Fibroblast of lung (primary cell): ENCODE data around the gene PXDN. TPM values are rescaled to one million over a fixed set of nuclear protein-coding genes. Genes with fewer than 3 reads are reported as not detected.
A peak's percentile ranks its signal among the peaks of the same experiment; 100 is the strongest.

ENCODE experiments used
- DNase-seq, 2 donors: peaks; one replicate each; pipeline versions ENCODE4 v3.0.0 to v3.0.0-alpha.2; 2010; ENCODE audit warnings: low read depth in 2 of 2
- H2AFZ ChIP-seq: 2 replicates; pipeline ENCODE4 v1.5.1; 2012; ENCODE audit warnings: low read length, control low read depth, inconsistent platforms
- H3K27ac ChIP-seq: 2 replicates; pipeline ENCODE4 v1.5.1; 2011; ENCODE audit warnings: low read length, control low read depth; ENCODE audit not compliant: insufficient read depth
- H3K27me3 ChIP-seq: 2 replicates; pipeline ENCODE4 v1.5.1; 2011; ENCODE audit warnings: mild to moderate bottlenecking, low read length; ENCODE audit not compliant: control insufficient read depth, insufficient read depth
- H3K36me3 ChIP-seq: 2 replicates; pipeline ENCODE4 v1.5.1; 2011; ENCODE audit warnings: low read length; ENCODE audit not compliant: control insufficient read depth, insufficient read depth
- H3K4me1 ChIP-seq: 2 replicates; pipeline ENCODE4 v1.5.1; 2011; ENCODE audit warnings: low read length; ENCODE audit not compliant: control insufficient read depth, insufficient read depth; ENCODE audit errors: extremely low read depth
- H3K4me2 ChIP-seq: 2 replicates; pipeline ENCODE4 v1.5.1; 2011; ENCODE audit warnings: low read length, control low read depth; ENCODE audit not compliant: insufficient read depth; ENCODE audit errors: extremely low read depth
- H3K4me3 ChIP-seq, 4 experiments: fragments of 200-600 bp in 1 of 4; sonication (generic) in 1 of 4; replicated peaks in 1 of 4; 2 replicates each; pipeline ENCODE4 v1.5.1; 2011 to 2016; ENCODE audit warnings: low read length in 4 of 4, low read depth in 3 of 4, mild to moderate bottlenecking in 3 of 4, control low read depth in 2 of 4, inconsistent platforms in 1 of 4, mixed read lengths in 1 of 4; ENCODE audit not compliant: insufficient read depth in 1 of 4; ENCODE audit errors: control extremely low read depth in 1 of 4
- H3K79me2 ChIP-seq: 2 replicates; pipeline ENCODE4 v1.5.1; 2012; ENCODE audit warnings: mild to moderate bottlenecking, low read length, inconsistent platforms; ENCODE audit not compliant: control insufficient read depth, insufficient read depth
- H3K9ac ChIP-seq: 2 replicates; pipeline ENCODE4 v1.5.1; 2011; ENCODE audit warnings: mild to moderate bottlenecking, low read length, control low read depth; ENCODE audit not compliant: insufficient read depth
- H3K9me3 ChIP-seq: 2 replicates; pipeline ENCODE4 v1.5.1; 2012; ENCODE audit warnings: low read depth, low read length; ENCODE audit not compliant: control insufficient read depth, insufficient read depth
- H4K20me1 ChIP-seq: 2 replicates; pipeline ENCODE4 v1.5.1; 2011; ENCODE audit warnings: low read length; ENCODE audit not compliant: control insufficient read depth, insufficient read depth; ENCODE audit errors: extremely low read depth
- EZH2 ChIP-seq: IDR thresholded peaks from 2 replicates; pipeline ENCODE4 v1.5.1; 2012; ENCODE audit warnings: low read length, control low read depth, mild to moderate bottlenecking; ENCODE audit errors: missing control alignments
- polyA plus RNA-seq, 2 donors: library from polyadenylated mRNA; depleted of rRNA in 1 of 2; stranded (reverse) in 1 of 2; unstranded in 1 of 2; fragments of >200 nt; gene quantifications; 2 replicates each; pipeline ENCODE4 v1.2.1, GENCODE V29; 2011 to 2012; ENCODE audit warnings: missing spikeins in 1 of 2
- total RNA-seq: library from RNA; depleted of rRNA; stranded (reverse); fragments of >200 nt; gene quantifications from 2 replicates; pipeline ENCODE4 v1.2.1, GENCODE V29; 2014
- TF ChIP-seq, protein P1 (sequence below), 2 donors: IDR thresholded peaks in 1 of 2; conservative IDR thresholded peaks in 1 of 2; 1 replicate in 1 of 2; 2 replicates in 1 of 2; pipeline ENCODE4 v1.5.1; 2011 to 2012; ENCODE audit warnings: low read length in 2 of 2, control low read depth in 1 of 2, inconsistent platforms in 1 of 2, low read depth in 1 of 2, mild to moderate bottlenecking in 1 of 2

The PXDN gene
- total and polyA plus RNA-seq, 2 donors (not counting 1 experiment from before 2014, with no cell fraction given) = 153 to 298 TPM

DNA sequence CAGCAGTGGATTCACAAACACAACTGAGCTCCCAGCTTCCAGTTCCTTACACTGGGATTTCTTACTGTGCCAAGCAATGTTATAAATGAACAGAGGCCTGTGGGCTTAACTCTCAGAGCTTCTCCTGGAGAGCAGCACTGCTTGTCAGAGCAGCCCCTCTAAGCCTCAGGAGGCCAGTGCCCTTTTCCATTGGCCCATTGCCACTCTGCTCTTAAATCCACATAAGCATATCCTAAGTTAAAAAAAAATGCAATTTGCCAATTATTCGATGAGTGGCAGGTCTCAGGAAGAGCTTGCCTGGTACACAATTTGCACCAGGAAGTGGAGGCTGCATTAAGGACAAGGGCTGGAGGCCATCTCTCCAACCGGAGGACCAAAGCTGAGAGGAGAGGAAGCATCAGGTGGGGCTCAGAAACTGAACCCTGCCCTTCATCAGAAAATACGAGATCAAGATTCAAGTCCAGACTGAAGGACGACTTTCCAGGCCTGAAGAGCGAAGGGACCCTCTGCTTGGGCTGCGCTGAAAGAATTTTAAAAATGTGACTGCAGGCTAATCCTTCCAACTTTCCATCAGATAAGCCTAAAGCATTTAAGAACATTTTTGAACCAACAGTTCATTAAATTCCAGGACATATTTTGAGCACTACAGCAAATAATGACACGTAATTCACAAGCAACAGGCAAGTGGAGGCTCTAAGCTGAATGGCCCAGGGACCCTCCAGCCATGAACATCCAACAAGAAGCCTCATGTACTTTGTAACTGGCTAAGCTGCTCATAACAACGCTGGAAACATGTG, 28.4 kb upstream of the PXDN start:
- no peaks in the 10 kb centered on the region for H3K36me3 ChIP-seq
- no peak overlapping the region for H3K27ac ChIP-seq
- DNase-seq = peak in 1 of 2 donors; percentile 37
- H3K9me3 ChIP-seq = no peaks in the 10 kb centered on the region
- no peaks in the 10 kb centered on the region for H3K79me2 ChIP-seq
- TF ChIP-seq EZH2 = no peak
- TF ChIP-seq, protein P1, sequence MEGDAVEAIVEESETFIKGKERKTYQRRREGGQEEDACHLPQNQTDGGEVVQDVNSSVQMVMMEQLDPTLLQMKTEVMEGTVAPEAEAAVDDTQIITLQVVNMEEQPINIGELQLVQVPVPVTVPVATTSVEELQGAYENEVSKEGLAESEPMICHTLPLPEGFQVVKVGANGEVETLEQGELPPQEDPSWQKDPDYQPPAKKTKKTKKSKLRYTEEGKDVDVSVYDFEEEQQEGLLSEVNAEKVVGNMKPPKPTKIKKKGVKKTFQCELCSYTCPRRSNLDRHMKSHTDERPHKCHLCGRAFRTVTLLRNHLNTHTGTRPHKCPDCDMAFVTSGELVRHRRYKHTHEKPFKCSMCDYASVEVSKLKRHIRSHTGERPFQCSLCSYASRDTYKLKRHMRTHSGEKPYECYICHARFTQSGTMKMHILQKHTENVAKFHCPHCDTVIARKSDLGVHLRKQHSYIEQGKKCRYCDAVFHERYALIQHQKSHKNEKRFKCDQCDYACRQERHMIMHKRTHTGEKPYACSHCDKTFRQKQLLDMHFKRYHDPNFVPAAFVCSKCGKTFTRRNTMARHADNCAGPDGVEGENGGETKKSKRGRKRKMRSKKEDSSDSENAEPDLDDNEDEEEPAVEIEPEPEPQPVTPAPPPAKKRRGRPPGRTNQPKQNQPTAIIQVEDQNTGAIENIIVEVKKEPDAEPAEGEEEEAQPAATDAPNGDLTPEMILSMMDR (conservative IDR thresholded peaks at IDR 0.05 in 1 of 2, IDR thresholded peaks at IDR 0.05 in 1 of 2; ENCODE audit: low read depth in 1 of 2, low read length in 2 of 2) = no peak
- no peak overlapping the region for H3K9ac ChIP-seq
- H3K4me3 ChIP-seq = no peak overlapping the region
- H4K20me1 ChIP-seq = no peaks in the 10 kb centered on the region
- peaks cover 5% of the 10 kb centered on the region for H3K27me3 ChIP-seq
- H3K4me1 ChIP-seq = no peaks in the 10 kb centered on the region
- H3K4me2 ChIP-seq = no peak overlapping the region
- H2AFZ ChIP-seq = no peak overlapping the region

DNA sequence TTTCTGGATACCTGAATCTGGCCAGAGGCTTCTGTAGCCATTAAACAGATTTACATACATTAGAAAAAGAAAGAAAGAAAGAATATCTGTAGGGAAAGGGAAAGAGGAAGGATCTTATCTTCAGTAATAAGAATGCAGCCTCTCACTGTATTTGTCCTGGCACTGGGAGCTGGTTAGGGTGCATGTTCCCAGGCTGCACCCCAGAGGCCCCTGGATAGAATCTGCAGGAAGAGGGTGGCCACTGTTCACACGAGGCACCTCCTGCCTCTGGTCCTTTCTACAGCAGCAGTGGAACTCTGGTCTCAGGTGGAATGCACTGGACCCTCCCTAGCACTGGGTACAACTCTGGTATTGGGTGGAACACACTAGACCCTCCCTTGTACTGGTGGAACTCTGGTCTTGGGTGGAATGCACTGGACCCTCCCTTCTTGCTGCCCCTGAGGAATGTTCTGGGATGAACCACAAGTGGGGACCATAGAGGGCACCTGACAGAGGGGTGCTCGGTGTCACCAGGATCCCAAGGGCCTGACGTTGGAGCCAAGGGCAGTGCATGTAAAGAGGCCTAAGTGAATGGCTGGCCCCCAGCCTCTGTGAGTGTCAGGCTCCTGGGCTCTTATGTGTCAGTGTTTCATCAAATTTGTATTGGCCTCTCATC, 27.4 kb upstream of the PXDN start:
- TF ChIP-seq EZH2 = no peak
- TF ChIP-seq, protein P1 (conservative IDR thresholded peaks at IDR 0.05 in 1 of 2, IDR thresholded peaks at IDR 0.05 in 1 of 2; ENCODE audit: low read depth in 1 of 2, low read length in 2 of 2) = no peak
- Histone ChIP-seq H3K79me2 (no peaks in the 10 kb centered on the region), H3K4me2 (no peak overlapping the region), H3K27me3 (peaks cover under 1% of the 10 kb centered on the region), H3K4me3 (no peak overlapping the region), H3K9ac (no peak overlapping the region), H3K4me1 (no peaks in the 10 kb centered on the region), H3K27ac (no peak overlapping the region), H4K20me1 (no peaks in the 10 kb centered on the region), H2AFZ (no peak overlapping the region), H3K9me3 (no peaks in the 10 kb centered on the region), H3K36me3 (no peaks in the 10 kb centered on the region)
- DNase-seq = no peak

DNA sequence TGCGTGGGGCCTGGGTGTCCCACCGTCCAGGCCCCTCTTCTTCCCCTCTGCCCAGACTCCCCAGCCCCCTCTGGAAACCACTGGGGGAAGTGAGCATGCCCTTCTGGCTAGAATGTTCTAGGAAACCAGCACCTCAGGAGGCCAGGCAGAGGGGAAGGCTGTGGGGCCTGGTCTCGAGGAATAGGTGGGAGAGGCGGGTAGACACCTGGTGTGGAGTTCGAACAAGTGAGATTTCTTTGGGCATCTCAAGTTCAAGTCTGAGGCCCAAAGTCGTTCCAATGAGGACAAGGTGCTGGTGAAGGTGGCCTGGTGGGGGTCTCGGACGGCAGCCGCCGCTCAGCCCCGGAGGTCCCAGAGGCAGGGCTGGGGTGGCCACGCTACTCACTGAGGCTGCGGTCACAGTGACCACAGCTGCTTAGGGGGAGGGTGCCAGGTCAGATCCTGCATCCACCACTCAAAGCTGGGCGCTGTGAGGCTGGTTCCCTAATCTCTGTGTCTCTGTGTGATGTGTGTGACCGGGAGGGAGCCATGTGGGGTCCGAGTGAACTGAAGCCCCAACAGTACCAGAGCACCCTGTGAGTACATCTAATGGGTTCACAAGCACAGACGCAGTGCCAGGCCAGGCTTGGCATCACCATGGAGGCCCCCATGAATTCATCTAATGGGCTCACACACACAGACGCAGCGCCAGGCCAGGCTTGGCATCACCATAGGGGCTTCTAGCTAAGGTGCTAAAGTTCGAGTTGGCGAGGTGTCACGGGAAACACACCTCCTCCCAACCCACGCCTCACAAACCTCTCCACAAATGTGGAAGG, 26.5 kb upstream of the PXDN start:
- Histone ChIP-seq H3K4me3 (no peak overlapping the region), H3K27ac (no peak overlapping the region), H3K9ac (no peak overlapping the region), H3K36me3 (no peaks in the 10 kb centered on the region), H3K9me3 (no peaks in the 10 kb centered on the region), H2AFZ (no peak overlapping the region), H3K4me1 (no peaks in the 10 kb centered on the region), H4K20me1 (no peaks in the 10 kb centered on the region), H3K27me3 (peaks cover 3% of the 10 kb centered on the region), H3K4me2 (no peak overlapping the region), H3K79me2 (no peaks in the 10 kb centered on the region)
- TF ChIP-seq, protein P1 (conservative IDR thresholded peaks at IDR 0.05 in 1 of 2, IDR thresholded peaks at IDR 0.05 in 1 of 2; ENCODE audit: low read depth in 1 of 2, low read length in 2 of 2) = no peak
- TF ChIP-seq EZH2 = no peak
- no peak for DNase-seq
